Body of pancreas (tissue), 4 donors: Measurements from ENCODE around the gene SLC3A2. TPM values are rescaled to one million over a fixed set of nuclear protein-coding genes. Genes with fewer than 3 reads are reported as not detected.

Experiments
- ATAC-seq: fragments of 150-250 bp; one replicate; pipeline ENCODE4 v1.9.1; 2016
- DNase-seq, 4 donors: peaks; one replicate each; pipeline ENCODE4 v3.0.0-alpha.2; 2019
- H3K27ac ChIP-seq, 4 donors: fragments of 200-600 bp; sonication (generic); 1 replicate in 3 of 4; 2 replicates in 1 of 4; pipeline versions ENCODE4 v1.5.1 to v1.6.1; 2016 to 2019; ENCODE audit warnings: mild to moderate bottlenecking in 1 of 4, mixed read lengths in 1 of 4, moderate library complexity in 1 of 4
- H3K27me3 ChIP-seq, 2 donors: fragments of 200-600 bp; sonication (generic); one replicate each; pipeline ENCODE4 v1.6.0; 2016; ENCODE audit warnings: mild to moderate bottlenecking in 1 of 2
- H3K36me3 ChIP-seq, 2 donors: fragments of 200-600 bp; sonication (generic); replicated peaks in 1 of 2; 2 replicates each; pipeline ENCODE4 v1.5.1; 2016; ENCODE audit warnings: low read depth in 2 of 2; ENCODE audit not compliant: insufficient read depth in 1 of 2
- H3K4me1 ChIP-seq: fragments of 200-600 bp; sonication (generic); one replicate; pipeline ENCODE4 v1.6.0; 2016
- H3K4me3 ChIP-seq, 2 donors: fragments of 200-600 bp; sonication (generic); 1 replicate in 1 of 2; 2 replicates in 1 of 2; pipeline ENCODE4 v1.5.1; 2016 to 2019
- H3K9me3 ChIP-seq, 3 donors: fragments of 200-600 bp; sonication (generic); 1 replicate in 2 of 3; 2 replicates in 1 of 3; pipeline ENCODE4 v1.5.1; 2016
- POLR2A ChIP-seq, 3 donors: fragments of 450-650 bp; IDR thresholded peaks; one replicate each; pipeline ENCODE4 v1.6.1; 2016; ENCODE audit warnings: antibody characterized with exemption in 3 of 3, mild to moderate bottlenecking in 2 of 3
- WGBS, 2 donors: methylation state at CpG; one replicate each; pipeline ENCODE4 v1.1.5; 2017; 5-methylcytosine and 5-hydroxymethylcytosine counted together
- intact Hi-C: fragments of 100-400 bp; cut with DNase I; formaldehyde crosslinking; loops from one replicate; pipeline ENCODE4 v1.15.1; 2023
- total RNA-seq, 2 donors: library from RNA; depleted of rRNA; stranded (reverse); fragments of >200 nt; gene quantifications; one replicate each; pipeline ENCODE4 v1.1.0, GENCODE V29; 2016
- TF ChIP-seq, protein P1 (sequence below), 7 experiments: fragments of 450-650 bp in 4 of 7; fragments of 200-600 bp in 3 of 7; sonication (generic) in 3 of 7; IDR thresholded peaks; one replicate each; pipeline ENCODE4 v1.5.1; 2016 to 2019; ENCODE audit warnings: antibody characterized with exemption in 7 of 7

SLC3A2 gene
- total RNA-seq, 2 donors from 2014 or later: 75.5 to 108 TPM

DNA sequence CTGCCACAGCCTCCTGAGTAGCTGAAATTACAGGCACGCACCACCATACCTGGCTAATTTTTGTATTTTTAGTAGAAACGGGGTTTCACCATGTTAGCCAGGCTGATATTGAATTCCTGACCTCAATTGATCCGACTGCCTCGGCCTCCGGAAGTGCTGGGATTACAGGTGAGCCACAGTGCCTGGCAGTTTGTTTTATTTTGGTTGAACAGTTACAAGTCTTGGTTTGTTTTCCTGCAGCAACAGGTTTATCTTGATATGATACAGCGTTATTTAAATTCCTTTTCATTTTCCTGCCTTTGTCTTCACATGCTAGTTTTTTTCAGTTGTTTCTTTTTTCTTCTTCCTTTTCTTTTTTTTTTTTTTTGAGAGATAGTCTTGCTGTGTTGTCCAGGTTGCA lies 4.0 kb upstream of the SLC3A2 start:
- WGBS, 2 donors: 16 to 26% methylated on average over 6 of the region's 6 CpGs
- intact Hi-C loops: no loop called here
- Histone ChIP-seq H3K9me3 (no peaks in the 10 kb centered on the region), H3K27me3 (no peaks in the 10 kb centered on the region), H3K27ac (peak overlapping the region in 3 of 4 donors; percentile 33 to 98 (median 67)), H3K36me3 (peaks cover 0 to 2% of the 10 kb centered on the region in 2 donors), H3K4me3 (no peak overlapping the region), H3K4me1 (peaks cover 53% of the 10 kb centered on the region)
- no peak for ATAC-seq
- peak in 1 of 4 donors; percentile 25 for DNase-seq
- TF ChIP-seq POLR2A (IDR thresholded peaks at IDR 0.05): no peak
- TF ChIP-seq, protein P1, sequence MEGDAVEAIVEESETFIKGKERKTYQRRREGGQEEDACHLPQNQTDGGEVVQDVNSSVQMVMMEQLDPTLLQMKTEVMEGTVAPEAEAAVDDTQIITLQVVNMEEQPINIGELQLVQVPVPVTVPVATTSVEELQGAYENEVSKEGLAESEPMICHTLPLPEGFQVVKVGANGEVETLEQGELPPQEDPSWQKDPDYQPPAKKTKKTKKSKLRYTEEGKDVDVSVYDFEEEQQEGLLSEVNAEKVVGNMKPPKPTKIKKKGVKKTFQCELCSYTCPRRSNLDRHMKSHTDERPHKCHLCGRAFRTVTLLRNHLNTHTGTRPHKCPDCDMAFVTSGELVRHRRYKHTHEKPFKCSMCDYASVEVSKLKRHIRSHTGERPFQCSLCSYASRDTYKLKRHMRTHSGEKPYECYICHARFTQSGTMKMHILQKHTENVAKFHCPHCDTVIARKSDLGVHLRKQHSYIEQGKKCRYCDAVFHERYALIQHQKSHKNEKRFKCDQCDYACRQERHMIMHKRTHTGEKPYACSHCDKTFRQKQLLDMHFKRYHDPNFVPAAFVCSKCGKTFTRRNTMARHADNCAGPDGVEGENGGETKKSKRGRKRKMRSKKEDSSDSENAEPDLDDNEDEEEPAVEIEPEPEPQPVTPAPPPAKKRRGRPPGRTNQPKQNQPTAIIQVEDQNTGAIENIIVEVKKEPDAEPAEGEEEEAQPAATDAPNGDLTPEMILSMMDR (IDR thresholded peaks at IDR 0.05): no peak

DNA sequence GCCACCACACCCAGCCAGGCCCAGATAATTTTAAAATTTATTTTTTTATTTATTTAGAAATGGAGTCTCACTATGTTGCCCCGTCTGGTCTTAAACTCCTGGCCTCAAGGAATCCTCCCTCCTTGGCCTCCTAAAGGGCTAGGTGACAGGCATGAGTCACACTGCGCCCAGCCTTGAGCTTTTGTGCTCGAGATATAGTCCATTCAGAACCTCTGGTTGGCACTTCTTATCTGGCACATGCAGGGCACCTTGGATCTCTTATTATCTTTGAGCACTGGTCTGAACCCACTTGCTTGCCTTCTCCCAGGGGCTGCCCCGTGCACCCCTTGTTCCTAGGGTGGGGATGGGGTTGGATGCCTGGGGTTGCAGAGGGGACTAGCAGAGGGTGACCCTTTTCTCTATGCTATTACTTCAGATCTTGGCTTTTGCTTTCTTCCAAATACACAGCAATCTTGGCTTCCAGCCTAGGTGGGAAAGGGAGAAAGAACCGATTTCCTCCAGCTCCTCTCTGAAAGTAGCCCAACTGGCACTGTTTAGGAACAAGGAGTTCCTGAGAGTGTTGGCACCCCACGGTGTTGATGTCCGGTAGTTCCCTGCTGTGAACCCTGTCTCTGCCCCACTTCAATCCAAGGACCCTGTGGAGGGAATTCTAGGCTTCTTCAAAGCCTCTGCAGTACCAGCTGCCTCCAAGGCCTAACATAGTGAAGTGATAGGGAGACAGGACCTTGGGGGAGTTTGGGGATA lies 1.3 kb upstream of the SLC3A2 start:
- H3K27me3 ChIP-seq: no peaks in the 10 kb centered on the region
- no peak overlapping the region for H3K4me3 ChIP-seq
- no peak for TF ChIP-seq POLR2A (IDR thresholded peaks at IDR 0.05)
- TF ChIP-seq, protein P1 (IDR thresholded peaks at IDR 0.05): no peak
- H3K36me3 ChIP-seq: no peaks in the 10 kb centered on the region
- no peaks in the 10 kb centered on the region for H3K9me3 ChIP-seq
- DNase-seq: peak in 2 of 4 donors; percentile 48 to 57
- peaks cover 80% of the 10 kb centered on the region for H3K4me1 ChIP-seq
- intact Hi-C loops: no loop called here
- WGBS, 2 donors: 41 to 51% methylated on average over 5 to 7 of the region's 7 CpGs
- peak overlapping the region; percentile 97 to 99 (median 98) for H3K27ac ChIP-seq
- ATAC-seq: no peak

DNA sequence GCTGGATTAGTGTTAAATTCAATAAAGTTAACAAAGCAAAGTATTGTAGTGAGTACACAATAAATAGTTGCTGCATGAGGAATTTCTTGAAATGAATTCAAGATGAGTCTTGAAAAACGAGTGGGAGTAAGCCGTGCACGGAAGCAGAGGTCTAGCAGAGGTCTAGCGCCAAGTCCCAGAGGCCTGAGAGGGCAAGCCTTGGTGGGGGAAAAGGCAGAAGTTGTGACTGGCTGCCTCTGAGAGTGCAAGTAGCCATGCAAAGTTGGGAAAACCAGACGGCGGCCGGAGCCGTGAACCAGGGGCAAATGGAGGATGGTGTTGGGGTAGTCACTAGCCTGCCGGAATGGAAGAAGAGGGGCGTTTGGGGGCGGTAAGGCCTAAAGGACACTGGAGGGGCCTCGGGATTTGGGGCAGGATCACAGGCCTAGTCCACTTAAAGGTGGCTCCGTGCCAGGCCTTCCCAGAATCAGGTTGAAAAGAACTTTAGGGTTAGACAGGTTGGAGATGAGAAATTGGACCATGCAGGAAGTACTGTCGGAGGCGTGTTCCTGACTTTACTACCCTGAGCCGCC lies 379 bp upstream of the SLC3A2 start:
- Histone ChIP-seq H3K4me3 (peak overlapping the region; percentile 60 to 98), H3K36me3 (peaks cover 4 to 7% of the 10 kb centered on the region in 2 donors), H3K27ac (peak overlapping the region; percentile 97 to 99 (median 98)), H3K27me3 (no peaks in the 10 kb centered on the region), H3K9me3 (no peaks in the 10 kb centered on the region), H3K4me1 (peaks cover 78% of the 10 kb centered on the region)
- peak in 3 of 4 donors; percentile 47 to 62 (median 48) for DNase-seq
- TF ChIP-seq POLR2A (IDR thresholded peaks at IDR 0.05): no peak
- TF ChIP-seq, protein P1 (IDR thresholded peaks at IDR 0.05): no peak
- peak; percentile 5 for ATAC-seq
- WGBS, 2 donors: 2 to 3% methylated on average over 15 to 16 of the region's 16 CpGs
- intact Hi-C loops: no loop called here

DNA sequence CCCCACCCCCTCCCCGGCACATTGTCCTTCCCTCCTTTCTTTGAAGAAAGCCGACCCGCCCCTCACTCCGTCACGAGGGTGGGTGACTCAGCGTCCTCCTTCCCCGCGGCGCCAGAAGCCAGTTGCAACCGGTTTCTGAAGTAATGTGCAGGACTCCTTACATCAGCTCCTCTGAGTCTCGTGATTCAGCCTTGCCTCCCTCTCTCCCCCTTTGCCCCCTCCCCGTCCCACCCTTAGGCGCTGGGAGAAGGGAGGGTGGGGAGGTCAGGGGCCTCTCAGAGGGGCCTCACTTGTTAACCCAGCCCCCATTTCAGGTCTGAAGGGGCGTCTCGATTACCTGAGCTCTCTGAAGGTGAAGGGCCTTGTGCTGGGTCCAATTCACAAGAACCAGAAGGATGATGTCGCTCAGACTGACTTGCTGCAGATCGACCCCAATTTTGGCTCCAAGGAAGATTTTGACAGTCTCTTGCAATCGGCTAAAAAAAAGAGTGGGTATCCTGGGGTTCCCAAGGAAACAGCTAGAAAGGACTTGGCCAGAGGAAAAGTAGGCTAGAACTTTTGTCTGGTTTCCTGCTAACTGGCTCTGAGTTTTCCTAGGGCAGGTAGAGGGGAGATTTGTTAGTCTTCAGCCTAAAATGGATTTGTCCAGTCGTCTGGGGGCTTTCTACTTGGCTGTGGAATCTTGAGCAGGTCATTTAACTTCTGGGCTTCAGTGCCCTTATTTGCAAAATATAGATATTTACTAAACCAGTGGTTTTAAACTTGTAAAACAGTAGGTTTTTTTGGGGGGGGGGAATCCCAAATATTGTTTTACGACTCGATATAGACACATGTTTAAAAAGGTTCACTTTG lies 1.1 kb downstream of the SLC3A2 start:
- TF ChIP-seq, protein P1 (IDR thresholded peaks at IDR 0.05): no peak
- TF ChIP-seq POLR2A (IDR thresholded peaks at IDR 0.05): no peak
- no peaks in the 10 kb centered on the region for H3K9me3 ChIP-seq
- ATAC-seq (peak; percentile 72), DNase-seq (peak; percentile 91 to 97 (median 94))
- H3K4me1 ChIP-seq: peaks cover 65% of the 10 kb centered on the region
- peak overlapping the region; percentile 60 to 98 for H3K4me3 ChIP-seq
- WGBS, 2 donors: 2 to 3% methylated on average over 17 to 21 of the region's 21 CpGs
- no peaks in the 10 kb centered on the region for H3K27me3 ChIP-seq
- peaks cover 18% of the 10 kb centered on the region in 2 donors for H3K36me3 ChIP-seq
- intact Hi-C loops: no loop called here
- H3K27ac ChIP-seq: peak overlapping the region; percentile 97 to 99 (median 98)
